ENCODE data around the gene CCDC187.

Gene CCDC187

GRCh38 chr9:136230365-136230764 lies 73.5 kb downstream of the CCDC187 start:
- Histone ChIP-seq H3K36me3 (ENCODE audit: control insufficient read depth, insufficient read depth, low read length) (peaks cover 7% of the 10 kb centered on the region; the same call in 1 of the 2 replicates), H3K27me3 (ENCODE audit: control insufficient read depth, insufficient read depth, low read length) (no peaks in the 10 kb centered on the region), H3K4me1 (ENCODE audit: control insufficient read depth, insufficient read depth, low read length) (no peaks in the 10 kb centered on the region), H3K9me3 (ENCODE audit: control insufficient read depth, insufficient read depth, low read length) (no peaks in the 10 kb centered on the region), H3K27ac (ENCODE audit: low read depth, low read length) (no peak overlapping the region), H3K9ac (ENCODE audit: low read depth, low read length) (no peak overlapping the region), H3K4me3 (ENCODE audit: low read depth, low read length) (no peak overlapping the region)

DNA sequence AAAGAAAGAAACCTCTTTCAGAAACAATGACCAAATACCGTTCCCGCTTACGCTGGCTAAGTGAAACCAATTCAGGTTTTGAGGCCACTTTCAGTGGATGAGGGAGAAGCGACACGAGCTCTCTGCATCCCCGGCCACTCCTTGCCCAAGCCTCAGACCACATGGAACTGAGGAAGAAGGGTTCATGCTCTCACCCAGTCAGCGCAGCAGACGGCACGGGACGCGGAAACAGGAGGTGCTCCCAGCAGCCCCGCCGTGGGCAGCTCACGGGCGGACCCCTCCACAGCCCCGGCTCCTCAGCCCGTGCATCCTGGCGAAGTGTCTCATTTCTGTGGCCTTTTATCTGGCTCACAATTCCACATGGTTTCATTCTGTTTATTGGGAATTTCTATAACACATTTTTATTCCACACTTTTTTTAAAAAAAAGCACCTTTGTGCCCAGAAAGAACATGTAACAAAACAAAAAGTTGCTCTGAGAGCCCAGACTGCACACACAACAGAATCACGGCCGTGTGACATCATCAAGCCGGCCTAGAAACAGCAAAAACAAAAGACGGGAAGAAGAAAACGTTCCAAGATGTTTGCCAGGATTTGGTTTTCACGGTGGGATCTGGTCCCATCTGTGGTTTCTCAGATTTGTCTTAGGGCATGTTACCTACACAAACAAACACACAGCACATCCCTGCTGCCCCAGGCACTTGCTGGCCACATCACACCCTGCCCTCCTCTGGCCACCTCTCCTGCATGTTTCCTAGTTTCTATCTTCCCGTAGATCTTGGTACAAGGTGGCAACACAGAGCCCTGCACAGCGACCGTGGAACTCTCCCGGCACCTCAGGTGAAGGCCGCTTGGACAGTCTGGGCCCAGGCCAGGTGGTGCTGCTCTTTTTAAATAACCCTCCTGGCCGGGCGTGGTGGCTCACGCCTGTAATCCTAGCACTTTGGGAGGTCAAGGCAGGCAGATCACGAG lies 74.5 kb downstream of the CCDC187 start:
- no peak overlapping the region for H3K4me3 ChIP-seq (ENCODE audit: low read depth, low read length)
- H3K4me1 ChIP-seq (ENCODE audit: control insufficient read depth, insufficient read depth, low read length), result no peaks in the 10 kb centered on the region
- peaks cover 12% of the 10 kb centered on the region; the same call in 1 of the 2 replicates for H3K36me3 ChIP-seq (ENCODE audit: control insufficient read depth, insufficient read depth, low read length)
- H3K9me3 ChIP-seq (ENCODE audit: control insufficient read depth, insufficient read depth, low read length), result no peaks in the 10 kb centered on the region
- H3K27me3 ChIP-seq (ENCODE audit: control insufficient read depth, insufficient read depth, low read length), result no peaks in the 10 kb centered on the region
- no peak overlapping the region for H3K27ac ChIP-seq (ENCODE audit: low read depth, low read length)
- H3K9ac ChIP-seq (ENCODE audit: low read depth, low read length), result no peak overlapping the region

GRCh38 chr9:136228107-136228875 lies 75.6 kb downstream of the CCDC187 start:
- no peak overlapping the region for H3K4me3 ChIP-seq (ENCODE audit: low read depth, low read length)

GRCh38 chr9:136226680-136227407 lies 77.0 kb downstream of the CCDC187 start:
- H3K4me3 ChIP-seq (ENCODE audit: low read depth, low read length), result no peak overlapping the region
- H3K4me1 ChIP-seq (ENCODE audit: control insufficient read depth, insufficient read depth, low read length), result no peaks in the 10 kb centered on the region
- no peak overlapping the region for H3K27ac ChIP-seq (ENCODE audit: low read depth, low read length)
- H3K36me3 ChIP-seq (ENCODE audit: control insufficient read depth, insufficient read depth, low read length), result peaks cover 28% of the 10 kb centered on the region; the same call in 1 of the 2 replicates
- no peaks in the 10 kb centered on the region for H3K27me3 ChIP-seq (ENCODE audit: control insufficient read depth, insufficient read depth, low read length)
- H3K9me3 ChIP-seq (ENCODE audit: control insufficient read depth, insufficient read depth, low read length), result no peaks in the 10 kb centered on the region
- no peak overlapping the region for H3K9ac ChIP-seq (ENCODE audit: low read depth, low read length)

More at GRCh38 chr9:136228107-136228875, 75.6 kb downstream of the CCDC187 start:
- H3K36me3 ChIP-seq (ENCODE audit: control insufficient read depth, insufficient read depth, low read length), result peaks cover 23% of the 10 kb centered on the region; the same call in 1 of the 2 replicates
- no peak overlapping the region for H3K9ac ChIP-seq (ENCODE audit: low read depth, low read length)
- H3K9me3 ChIP-seq (ENCODE audit: control insufficient read depth, insufficient read depth, low read length), result no peaks in the 10 kb centered on the region
- no peaks in the 10 kb centered on the region for H3K27me3 ChIP-seq (ENCODE audit: control insufficient read depth, insufficient read depth, low read length)
- H3K27ac ChIP-seq (ENCODE audit: low read depth, low read length), result no peak overlapping the region
- H3K4me1 ChIP-seq (ENCODE audit: control insufficient read depth, insufficient read depth, low read length), result no peaks in the 10 kb centered on the region

GRCh38 chr9:136225748-136226679 lies 77.9 kb downstream of the CCDC187 start:
- H3K27ac ChIP-seq (ENCODE audit: low read depth, low read length), result no peak overlapping the region
- H3K4me3 ChIP-seq (ENCODE audit: low read depth, low read length), result no peak overlapping the region
- no peak overlapping the region for H3K9ac ChIP-seq (ENCODE audit: low read depth, low read length)
- no peaks in the 10 kb centered on the region for H3K4me1 ChIP-seq (ENCODE audit: control insufficient read depth, insufficient read depth, low read length)
- no peaks in the 10 kb centered on the region for H3K9me3 ChIP-seq (ENCODE audit: control insufficient read depth, insufficient read depth, low read length)
- no peaks in the 10 kb centered on the region for H3K27me3 ChIP-seq (ENCODE audit: control insufficient read depth, insufficient read depth, low read length)
- H3K36me3 ChIP-seq (ENCODE audit: control insufficient read depth, insufficient read depth, low read length), result peaks cover 32% of the 10 kb centered on the region; the same call in 1 of the 2 replicates

- Histone ChIP-seq H3K4me3 (ENCODE audit: low read depth, low read length) (no peak overlapping the region), H3K9ac (ENCODE audit: low read depth, low read length) (no peak overlapping the region), H3K27me3 (ENCODE audit: control insufficient read depth, insufficient read depth, low read length) (no peaks in the 10 kb centered on the region), H3K9me3 (ENCODE audit: control insufficient read depth, insufficient read depth, low read length) (no peaks in the 10 kb centered on the region), H3K36me3 (ENCODE audit: control insufficient read depth, insufficient read depth, low read length) (peaks cover 31% of the 10 kb centered on the region; the same call in 1 of the 2 replicates), H3K27ac (ENCODE audit: low read depth, low read length) (no peak overlapping the region), H3K4me1 (ENCODE audit: control insufficient read depth, insufficient read depth, low read length) (no peaks in the 10 kb centered on the region)
Observed at GRCh38 chr9:136225366-136225747, 78.5 kb downstream of the CCDC187 start.

DNA sequence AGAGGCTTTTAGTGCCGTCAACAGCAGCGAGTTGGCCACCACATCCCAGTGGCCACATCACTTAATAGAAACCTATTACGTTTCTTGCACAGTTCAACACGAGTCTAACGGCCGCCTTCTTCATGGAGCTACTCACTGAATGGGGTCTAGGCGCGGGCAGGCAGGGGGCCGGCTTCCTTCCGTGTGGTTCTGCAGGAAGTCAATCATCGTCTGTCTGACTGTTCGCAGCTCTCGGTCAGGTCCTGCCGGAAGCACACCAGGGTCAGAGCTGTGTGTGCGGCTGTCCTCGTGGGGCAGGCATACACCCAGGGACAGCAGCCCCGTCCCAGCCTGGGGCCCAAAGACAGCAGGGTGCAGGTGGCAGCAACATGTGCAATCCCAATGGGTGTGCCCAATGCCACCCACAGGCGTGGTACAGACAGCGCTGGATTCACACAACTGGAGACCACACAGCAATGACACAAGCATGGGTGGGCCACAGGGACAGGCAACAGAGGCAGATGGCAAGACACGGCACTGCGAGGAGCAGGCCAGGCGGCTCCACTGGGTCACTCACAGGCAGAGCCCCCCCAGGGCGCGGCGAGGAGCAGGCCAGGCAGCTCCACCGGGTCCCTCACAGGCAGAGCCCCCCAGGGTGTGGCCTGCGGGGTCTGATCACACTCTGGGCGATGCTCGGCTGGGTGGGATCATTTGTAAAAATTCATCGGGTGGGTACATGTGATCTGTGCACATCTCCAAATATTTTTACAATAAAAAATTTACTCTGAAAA lies 79.8 kb downstream of the CCDC187 start:
- Histone ChIP-seq H3K36me3 (ENCODE audit: control insufficient read depth, insufficient read depth, low read length) (peaks cover 38% of the 10 kb centered on the region), H3K27me3 (ENCODE audit: control insufficient read depth, insufficient read depth, low read length) (no peaks in the 10 kb centered on the region), H3K4me3 (ENCODE audit: low read depth, low read length) (no peak overlapping the region), H3K4me1 (ENCODE audit: control insufficient read depth, insufficient read depth, low read length) (no peaks in the 10 kb centered on the region), H3K9me3 (ENCODE audit: control insufficient read depth, insufficient read depth, low read length) (no peaks in the 10 kb centered on the region), H3K9ac (ENCODE audit: low read depth, low read length) (no peak overlapping the region), H3K27ac (ENCODE audit: low read depth, low read length) (no peak overlapping the region)

DNA sequence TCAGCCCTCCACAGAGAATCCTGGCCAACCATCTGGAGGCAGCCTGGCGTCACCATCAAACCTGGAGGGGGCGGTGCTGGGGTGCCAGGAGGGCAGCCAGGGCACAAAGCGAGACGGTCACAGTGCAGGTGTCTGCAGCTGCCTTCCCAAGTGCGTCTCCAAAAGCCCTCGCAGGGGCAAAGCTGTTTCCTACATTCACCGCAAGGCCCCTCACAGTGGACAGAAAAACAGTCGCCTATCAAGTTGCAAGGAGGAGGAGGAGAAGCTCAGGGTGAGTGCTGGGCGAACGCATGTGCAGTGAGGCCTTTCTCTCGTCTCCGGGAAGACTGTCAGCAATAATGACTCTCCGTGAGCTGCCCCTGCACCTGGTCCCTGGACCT lies 81.0 kb downstream of the CCDC187 start:
- Histone ChIP-seq H3K27ac (ENCODE audit: low read depth, low read length) (no peak overlapping the region), H3K9me3 (ENCODE audit: control insufficient read depth, insufficient read depth, low read length) (no peaks in the 10 kb centered on the region), H3K4me1 (ENCODE audit: control insufficient read depth, insufficient read depth, low read length) (no peaks in the 10 kb centered on the region), H3K9ac (ENCODE audit: low read depth, low read length) (no peak overlapping the region), H3K27me3 (ENCODE audit: control insufficient read depth, insufficient read depth, low read length) (no peaks in the 10 kb centered on the region), H3K36me3 (ENCODE audit: control insufficient read depth, insufficient read depth, low read length) (peaks cover 42% of the 10 kb centered on the region), H3K4me3 (ENCODE audit: low read depth, low read length) (no peak overlapping the region)

DNA sequence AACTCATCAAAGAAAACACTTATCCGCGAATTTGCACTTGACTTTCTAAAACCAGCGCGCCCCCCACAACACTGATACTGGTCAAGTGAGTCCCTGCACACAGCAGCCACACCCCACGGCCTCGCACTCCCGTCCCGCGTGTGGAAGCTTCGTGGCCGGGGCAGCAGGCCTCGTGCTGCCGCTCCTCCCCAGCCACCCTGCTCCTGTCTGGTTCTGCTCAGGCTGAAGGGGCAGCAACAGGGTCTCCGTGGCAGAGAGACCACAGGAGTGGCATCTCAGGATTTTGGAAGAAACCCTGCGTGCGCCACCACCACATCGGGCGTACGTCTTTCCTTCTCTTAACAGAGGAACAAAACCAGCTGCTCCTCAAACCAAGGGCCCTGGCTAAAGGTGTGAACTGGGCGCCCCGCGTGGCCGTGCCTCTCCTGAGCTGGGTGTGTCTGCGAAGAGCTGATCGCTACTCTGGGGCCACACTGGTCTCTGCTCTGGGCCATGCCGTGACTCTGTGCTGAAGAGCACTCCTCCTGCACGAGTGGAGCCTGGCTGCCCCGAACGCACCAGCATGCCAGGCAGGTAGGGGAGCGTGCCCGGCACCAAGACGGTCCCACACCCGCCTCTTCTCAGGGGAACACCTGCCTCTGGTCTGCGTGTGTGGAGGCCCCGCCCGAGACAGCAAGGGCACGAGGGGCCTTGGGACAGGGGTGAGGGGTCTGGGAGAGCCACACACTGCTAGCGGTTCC lies 81.6 kb downstream of the CCDC187 start:
- Histone ChIP-seq H3K9ac (ENCODE audit: low read depth, low read length) (no peak overlapping the region), H3K4me1 (ENCODE audit: control insufficient read depth, insufficient read depth, low read length) (no peaks in the 10 kb centered on the region), H3K27me3 (ENCODE audit: control insufficient read depth, insufficient read depth, low read length) (no peaks in the 10 kb centered on the region), H3K4me3 (ENCODE audit: low read depth, low read length) (no peak overlapping the region), H3K9me3 (ENCODE audit: control insufficient read depth, insufficient read depth, low read length) (no peaks in the 10 kb centered on the region), H3K27ac (ENCODE audit: low read depth, low read length) (no peak overlapping the region), H3K36me3 (ENCODE audit: control insufficient read depth, insufficient read depth, low read length) (peaks cover 42% of the 10 kb centered on the region)
